ENCODE measurements around the gene LRRC15.

The LRRC15 gene

GRCh38 chr3:194384569-194385001 is 15.0 kb upstream of the LRRC15 start:
- DNase-seq (ENCODE audit: low read depth, low spot score), result no peak

DNA sequence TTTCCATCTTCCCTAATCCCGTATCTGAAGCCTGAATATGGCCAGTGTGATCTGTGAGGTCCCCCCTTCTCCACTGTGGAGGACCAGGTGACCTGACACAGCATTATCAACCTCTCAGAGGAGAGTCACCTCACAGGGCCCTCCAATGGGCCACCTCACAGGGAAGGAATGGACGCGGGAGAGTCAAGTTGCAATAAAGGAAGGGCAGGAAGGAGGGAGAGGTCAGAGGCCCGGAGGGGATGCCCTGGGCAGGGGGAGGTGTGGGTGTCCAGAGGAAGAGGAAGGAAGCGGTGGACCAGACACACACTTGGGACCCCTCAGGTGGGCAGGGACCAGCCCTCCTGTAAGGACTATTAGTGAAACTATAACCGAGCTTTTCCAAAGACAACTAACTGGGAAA is 14.6 kb upstream of the LRRC15 start:
- no peak for DNase-seq (ENCODE audit: low read depth, low spot score)

- DNase-seq (ENCODE audit: low read depth, low spot score), result no peak
These were observed 13.9 kb upstream of the LRRC15 start for GRCh38 chr3:194383276-194383940.

- DNase-seq (ENCODE audit: low read depth, low spot score), result no peak
These were observed 13.3 kb upstream of the LRRC15 start for GRCh38 chr3:194382892-194383223.

DNA sequence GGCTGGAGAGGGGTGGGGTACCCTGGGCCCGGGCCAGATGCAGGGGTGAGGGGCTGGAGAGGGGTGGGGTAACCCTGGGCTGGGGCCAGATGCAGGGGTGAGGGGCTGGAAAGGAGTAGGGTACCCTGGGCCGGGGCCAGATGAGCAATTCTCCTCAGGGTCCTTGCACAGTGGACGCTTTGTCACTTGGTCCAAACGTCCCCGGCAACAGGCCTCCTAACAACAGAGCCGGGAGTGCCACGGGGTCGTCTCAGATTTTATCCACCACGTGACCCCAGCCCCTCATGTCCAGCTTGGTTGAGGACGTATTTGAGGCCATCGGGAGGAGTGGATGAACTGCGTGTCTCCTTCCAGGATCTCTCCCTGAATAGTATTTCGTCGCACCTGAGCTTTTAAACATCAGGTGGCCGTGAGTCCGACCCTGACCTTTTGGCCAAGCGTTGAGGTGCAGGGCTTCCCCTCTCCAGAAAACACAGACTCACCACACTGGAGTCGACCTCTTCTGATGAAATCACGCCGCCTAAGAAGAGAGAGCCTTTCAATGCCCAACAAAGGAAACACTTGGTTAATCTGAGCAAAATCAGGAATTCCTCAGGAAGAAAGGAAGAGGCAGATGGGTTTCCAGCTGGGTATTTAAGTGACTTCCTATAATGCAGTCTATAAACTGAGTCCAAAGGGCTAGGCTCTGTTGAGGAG is 12.8 kb upstream of the LRRC15 start:
- DNase-seq (ENCODE audit: low read depth, low spot score), result no peak

GRCh38 chr3:194381460-194381875 is 11.9 kb upstream of the LRRC15 start:
- no peak for DNase-seq (ENCODE audit: low read depth, low spot score)

GRCh38 chr3:194380326-194380725 is 10.8 kb upstream of the LRRC15 start:
- no peak for DNase-seq (ENCODE audit: low read depth, low spot score)

- DNase-seq (ENCODE audit: low read depth, low spot score), result no peak
These were observed 10.1 kb upstream of the LRRC15 start for GRCh38 chr3:194379651-194380050.

- no peak for DNase-seq (ENCODE audit: low read depth, low spot score)
These were observed 9.7 kb upstream of the LRRC15 start for GRCh38 chr3:194379231-194379630.

DNA sequence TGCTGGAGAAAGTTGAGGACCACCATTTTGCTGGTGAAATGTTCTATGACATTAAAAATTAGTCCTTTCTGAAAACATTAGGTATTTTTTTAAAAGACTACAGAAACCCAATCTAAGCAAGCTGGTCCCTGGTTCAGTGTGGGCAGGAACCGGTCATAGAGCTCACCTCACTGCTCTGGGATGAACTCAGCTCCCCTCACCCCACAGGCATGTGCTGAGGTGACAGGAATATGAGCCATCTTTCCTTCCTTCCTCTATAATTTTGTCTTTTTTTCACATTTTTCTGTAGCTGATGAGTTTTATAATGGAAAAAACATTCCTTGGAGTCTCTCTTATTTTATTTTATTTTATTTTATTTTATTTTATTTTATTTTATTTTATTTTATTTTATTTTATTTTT is 8.2 kb upstream of the LRRC15 start:
- no peak for DNase-seq (ENCODE audit: low read depth, low spot score)

- DNase-seq (ENCODE audit: low read depth, low spot score), result no peak
These were observed 6.7 kb upstream of the LRRC15 start for GRCh38 chr3:194376241-194376560.

- no peak for DNase-seq (ENCODE audit: low read depth, low spot score)
These were observed 6.1 kb upstream of the LRRC15 start for GRCh38 chr3:194375473-194376240.

- no peak for DNase-seq (ENCODE audit: low read depth, low spot score)
These were observed 5.4 kb upstream of the LRRC15 start for GRCh38 chr3:194374935-194375334.

GRCh38 chr3:194373899-194374298 is 4.4 kb upstream of the LRRC15 start:
- DNase-seq (ENCODE audit: low read depth, low spot score), result no peak

GRCh38 chr3:194373028-194373427 is 3.5 kb upstream of the LRRC15 start:
- DNase-seq (ENCODE audit: low read depth, low spot score), result no peak

- no peak for DNase-seq (ENCODE audit: low read depth, low spot score)
These were observed 1.2 kb upstream of the LRRC15 start for GRCh38 chr3:194370753-194371152.

DNA sequence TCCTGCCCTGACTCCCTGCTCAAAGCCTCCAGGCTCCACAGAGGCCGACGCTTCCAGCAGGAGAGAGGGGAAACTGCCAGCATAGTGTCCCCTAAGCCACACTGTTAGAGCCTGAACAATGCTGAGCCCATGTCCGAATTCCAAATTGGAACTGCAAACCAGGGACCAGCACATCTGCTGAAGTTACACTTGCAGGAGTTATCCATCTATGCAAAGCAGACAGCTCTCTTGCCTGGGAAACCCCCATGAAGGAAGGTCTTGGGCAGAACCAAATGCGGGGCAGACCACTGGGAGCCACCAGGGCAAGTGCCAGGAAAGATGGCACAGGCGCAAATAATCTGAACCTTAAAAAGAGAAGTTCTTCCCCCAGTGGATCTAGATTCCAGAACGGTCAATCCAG is 625 bp downstream of the LRRC15 start:
- DNase-seq (ENCODE audit: low read depth, low spot score), result no peak

DNA sequence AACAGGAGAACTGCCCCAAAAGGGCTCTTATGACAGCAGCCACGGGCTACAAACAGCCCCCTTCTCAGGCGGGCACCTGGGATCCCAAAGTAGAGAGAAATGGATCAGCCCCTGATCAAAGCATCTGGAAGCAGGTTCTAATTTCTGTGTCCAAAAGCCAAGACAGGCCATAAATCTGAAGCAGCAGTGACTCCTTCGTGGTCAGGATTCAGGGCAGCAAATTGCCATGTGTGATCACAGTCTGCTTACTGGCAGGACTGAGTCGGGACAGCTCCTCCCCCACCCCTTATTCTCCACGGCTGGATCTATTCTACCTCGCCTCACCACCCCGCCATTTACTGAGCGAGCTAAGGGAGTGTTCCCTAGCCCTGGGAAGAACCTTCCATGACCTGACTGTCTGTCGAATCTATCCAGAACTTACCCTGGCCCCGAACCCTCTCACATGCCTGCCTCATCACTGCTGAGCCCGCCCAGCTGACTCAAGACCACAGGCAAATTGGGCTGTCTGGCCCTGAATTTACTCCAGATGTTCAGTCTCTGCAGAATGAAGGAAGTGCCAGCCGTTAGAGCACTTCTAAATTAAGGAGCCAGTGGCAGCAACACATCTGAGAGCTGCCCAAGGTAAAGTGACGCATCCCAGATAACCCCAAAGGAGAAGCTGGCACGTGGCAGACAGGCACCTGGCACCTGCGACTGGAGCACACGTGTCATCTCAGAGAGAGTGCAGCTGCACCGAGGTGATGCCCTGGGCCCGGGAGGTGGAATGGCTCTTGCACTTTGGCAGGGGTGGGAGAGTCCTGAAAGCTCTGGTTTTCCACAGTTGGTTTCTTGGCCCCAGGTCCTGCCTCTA is 1.3 kb downstream of the LRRC15 start:
- DNase-seq (ENCODE audit: low read depth, low spot score), result no peak

DNA sequence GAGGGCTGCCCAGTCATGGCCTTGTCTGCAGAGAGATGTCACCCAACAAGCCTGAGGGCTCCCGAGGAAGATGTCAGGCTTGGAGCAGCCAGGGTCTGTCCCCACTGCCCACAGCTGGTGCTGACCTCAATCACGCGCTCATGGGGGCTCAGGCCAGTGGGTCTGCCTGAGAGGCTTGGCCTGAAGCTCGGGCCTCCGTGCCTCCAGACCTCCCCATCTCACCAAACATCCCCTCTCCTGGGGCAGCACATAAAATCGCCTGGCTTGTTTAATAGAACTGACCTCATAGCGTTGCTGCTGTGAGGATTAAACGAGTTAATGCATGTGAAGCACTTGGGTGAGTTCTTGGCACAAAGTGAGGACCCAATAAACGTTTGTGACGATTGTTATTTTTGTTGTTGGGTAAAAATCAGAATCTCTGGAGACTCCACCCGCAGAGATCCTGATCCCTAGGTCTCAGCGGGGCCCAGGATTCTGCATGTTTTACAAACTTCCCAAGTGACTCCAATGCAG is 3.5 kb downstream of the LRRC15 start:
- no peak for DNase-seq (ENCODE audit: low read depth, low spot score)

- DNase-seq (ENCODE audit: low read depth, low spot score), result no peak
These were observed 4.0 kb downstream of the LRRC15 start for GRCh38 chr3:194365526-194365925.

DNA sequence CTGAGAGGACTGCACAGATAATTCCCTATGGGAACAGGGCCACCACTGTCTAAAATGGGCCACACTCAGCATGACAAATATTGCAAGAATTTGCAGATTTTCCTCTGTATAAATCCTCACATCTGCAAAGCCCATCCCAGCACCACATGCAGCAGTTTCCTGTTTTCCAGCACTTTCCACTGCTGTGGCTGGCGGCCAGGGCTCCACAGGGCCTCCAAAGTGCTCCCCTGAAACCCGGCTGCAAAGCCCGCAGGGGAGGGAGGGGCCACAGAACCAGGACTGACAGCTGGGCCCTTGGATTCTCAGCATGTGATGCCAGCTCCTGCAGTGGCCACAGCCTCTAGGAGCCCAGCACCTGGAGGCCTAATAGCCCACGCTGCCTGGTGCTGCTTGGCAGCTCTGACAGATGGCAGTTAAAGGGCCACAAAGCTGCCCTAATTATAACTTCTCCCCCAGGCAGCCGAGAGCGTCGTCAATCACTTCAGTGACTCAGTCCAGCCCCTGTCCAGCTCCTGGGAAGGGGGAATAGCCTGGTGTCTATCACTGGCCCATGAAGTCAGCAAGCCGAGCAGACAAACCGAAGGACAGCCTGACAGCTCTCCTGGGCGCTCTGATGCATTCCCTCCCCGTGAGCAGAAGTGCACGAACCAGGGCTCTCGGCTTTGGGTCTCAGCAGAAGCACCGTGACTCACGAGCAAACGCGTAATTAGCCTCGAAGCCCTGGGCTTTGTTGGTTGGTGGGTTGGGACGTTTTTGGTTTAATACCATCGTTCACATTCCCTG is 4.7 kb downstream of the LRRC15 start:
- DNase-seq (ENCODE audit: low read depth, low spot score), result no peak

Data from activated naive CD8-positive, alpha-beta T cell treated with anti-CD3 and anti-CD28 coated beads, Interleukin-2, amount 50 U/mL, for 16 hours (primary cell).